A673 (cell line): ENCODE measurements around the gene RNF151.

Experiments used
- EZH2 ChIP-seq: fragments of 200-600 bp; sonication (generic); IDR thresholded peaks from 2 replicates; pipeline ENCODE4 v1.6.1; 2017; ENCODE audit warnings: borderline replicate concordance, low read depth, mild to moderate bottlenecking, mixed read lengths, antibody characterized with exemption, low read length; ENCODE audit not compliant: poor library complexity, severe bottlenecking
- TF ChIP-seq, protein P1 (sequence below): fragments of 300-800, 200-600 bp; sonication (generic); conservative IDR thresholded peaks from 2 replicates; pipeline ENCODE4 v1.5.1; 2017; ENCODE audit warnings: low read depth, mild to moderate bottlenecking, antibody characterized with exemption, low read length, moderate library complexity, mixed read lengths

GRCh38 chr16:1991588-1991947, 24.9 kb downstream of the RNF151 start:
- TF ChIP-seq EZH2, result no peak
- TF ChIP-seq, protein P1, sequence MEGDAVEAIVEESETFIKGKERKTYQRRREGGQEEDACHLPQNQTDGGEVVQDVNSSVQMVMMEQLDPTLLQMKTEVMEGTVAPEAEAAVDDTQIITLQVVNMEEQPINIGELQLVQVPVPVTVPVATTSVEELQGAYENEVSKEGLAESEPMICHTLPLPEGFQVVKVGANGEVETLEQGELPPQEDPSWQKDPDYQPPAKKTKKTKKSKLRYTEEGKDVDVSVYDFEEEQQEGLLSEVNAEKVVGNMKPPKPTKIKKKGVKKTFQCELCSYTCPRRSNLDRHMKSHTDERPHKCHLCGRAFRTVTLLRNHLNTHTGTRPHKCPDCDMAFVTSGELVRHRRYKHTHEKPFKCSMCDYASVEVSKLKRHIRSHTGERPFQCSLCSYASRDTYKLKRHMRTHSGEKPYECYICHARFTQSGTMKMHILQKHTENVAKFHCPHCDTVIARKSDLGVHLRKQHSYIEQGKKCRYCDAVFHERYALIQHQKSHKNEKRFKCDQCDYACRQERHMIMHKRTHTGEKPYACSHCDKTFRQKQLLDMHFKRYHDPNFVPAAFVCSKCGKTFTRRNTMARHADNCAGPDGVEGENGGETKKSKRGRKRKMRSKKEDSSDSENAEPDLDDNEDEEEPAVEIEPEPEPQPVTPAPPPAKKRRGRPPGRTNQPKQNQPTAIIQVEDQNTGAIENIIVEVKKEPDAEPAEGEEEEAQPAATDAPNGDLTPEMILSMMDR, result no peak
